IMR-90 (cell line): ENCODE measurements around the gene TNFRSF4. TPM values are rescaled to one million over a fixed set of nuclear protein-coding genes. Genes with fewer than 3 reads are reported as not detected.
A peak's percentile ranks its signal among the peaks of the same experiment; 100 is the strongest.

Experiments used
- ATAC-seq: fragments of 200-7000 bp; cut with Tn5 transposase; 2 replicates; pipeline ENCODE4 v1.9.1; 2020; ENCODE audit warnings: low read depth, mild to moderate bottlenecking, moderate library complexity
- BruUV-seq: library from RNA; stranded (reverse); fragments of 400-500 nt; replicated peaks from 2 replicates; lab custom pipeline; 2021; lab: Mats Ljungman, UMichigan
- CTCF ChIA-PET: fragments of 300-600 bp; formaldehyde crosslinking; extraction: SDS; loops from one replicate; lab custom pipeline; 2021; ENCODE audit warnings: antibody characterized with exemption; lab: Yijun Ruan, JAX
- POLR2A ChIA-PET: fragments of 300-600 bp; sonication (Branson Sonifier 250); formaldehyde crosslinking; loops from one replicate; lab custom pipeline; 2022; ENCODE audit warnings: antibody characterized with exemption; ENCODE audit not compliant: unreplicated experiment; lab: Charles Lee
- DNase-seq: peaks from one replicate; pipeline ENCODE4 v3.0.0; 2013
- H2AFZ ChIP-seq: replicated peaks from 2 replicates; pipeline ENCODE3; 2013; ENCODE audit warnings: low read length, mild to moderate bottlenecking; ENCODE audit not compliant: poor library complexity
- H2AK5ac ChIP-seq: 2 replicates; pipeline ENCODE4 v1.6.1; 2013; ENCODE audit warnings: low read depth, low read length, inconsistent platforms
- H2AK9ac ChIP-seq: replicated peaks from 2 replicates; pipeline ENCODE3; 2013; ENCODE audit warnings: mild to moderate bottlenecking, low read depth, low read length, moderate library complexity; ENCODE audit not compliant: poor library complexity
- H2BK120ac ChIP-seq: 2 replicates; pipeline ENCODE4 v1.6.1; 2013; ENCODE audit warnings: low read depth, low read length, inconsistent platforms
- H2BK15ac ChIP-seq: 3 replicates; pipeline ENCODE4 v1.6.1; 2013; ENCODE audit warnings: low read depth, low read length, inconsistent platforms
- H2BK20ac ChIP-seq: 2 replicates; pipeline ENCODE4 v1.6.1; 2013; ENCODE audit warnings: low read depth, mild to moderate bottlenecking, inconsistent platforms, low read length, moderate library complexity
- H2BK5ac ChIP-seq: 2 replicates; pipeline ENCODE4 v1.6.1; 2013; ENCODE audit warnings: mild to moderate bottlenecking, low read depth, low read length, inconsistent platforms; ENCODE audit not compliant: poor library complexity, severe bottlenecking
- H3K14ac ChIP-seq: replicated peaks from 2 replicates; pipeline ENCODE4 v1.6.1; 2013; ENCODE audit warnings: low read depth, low read length, inconsistent platforms
- H3K18ac ChIP-seq: 2 replicates; pipeline ENCODE4 v1.6.1; 2013; ENCODE audit warnings: low read depth, low read length, control low read depth
- H3K23ac ChIP-seq: 2 replicates; pipeline ENCODE4 v1.6.1; 2013; ENCODE audit warnings: low read depth, low read length, inconsistent platforms
- H3K27ac ChIP-seq: 2 replicates; pipeline ENCODE4 v1.5.1; 2013; ENCODE audit warnings: mild to moderate bottlenecking, control low read depth, low read length; ENCODE audit not compliant: insufficient read depth
- H3K27me3 ChIP-seq: 2 replicates; pipeline ENCODE4 v1.6.1; 2013; ENCODE audit warnings: low read length; ENCODE audit not compliant: control insufficient read depth, insufficient read depth
- H3K36me3 ChIP-seq: 2 replicates; pipeline ENCODE4 v1.6.1; 2013; ENCODE audit warnings: low read length, mixed read lengths; ENCODE audit not compliant: control insufficient read depth, insufficient read depth
- H3K4ac ChIP-seq: 2 replicates; pipeline ENCODE4 v1.6.1; 2013; ENCODE audit warnings: low read depth, low read length, inconsistent platforms
- H3K4me1 ChIP-seq: 2 replicates; pipeline ENCODE4 v1.6.1; 2013; ENCODE audit warnings: low read length, mixed read lengths; ENCODE audit not compliant: control insufficient read depth, insufficient read depth
- H3K4me2 ChIP-seq: 2 replicates; pipeline ENCODE4 v1.6.1; 2013; ENCODE audit warnings: low read depth, mild to moderate bottlenecking, control low read depth, low read length, moderate library complexity
- H3K4me3 ChIP-seq: 2 replicates; pipeline ENCODE4 v1.5.1; 2013; ENCODE audit warnings: low read depth, mild to moderate bottlenecking, control low read depth, low read length, moderate library complexity; ENCODE audit not compliant: insufficient read depth
- H3K56ac ChIP-seq: 2 replicates; pipeline ENCODE4 v1.6.1; 2013; ENCODE audit warnings: low read length, inconsistent platforms; ENCODE audit not compliant: insufficient read depth; ENCODE audit errors: extremely low read depth
- H3K79me1 ChIP-seq, 2 experiments: 2 replicates each; pipeline ENCODE4 v1.6.1; 2013; ENCODE audit warnings: low read length in 2 of 2, inconsistent platforms in 1 of 2, low read depth in 1 of 2
- H3K9ac ChIP-seq: 2 replicates; pipeline ENCODE4 v1.6.1; 2013; ENCODE audit warnings: low read depth, low read length, control low read depth
- H3K9me1 ChIP-seq: 2 replicates; pipeline ENCODE4 v1.6.1; 2013; ENCODE audit warnings: low read length, inconsistent platforms; ENCODE audit not compliant: insufficient read depth
- H3K9me3 ChIP-seq: 2 replicates; pipeline ENCODE4 v1.6.1; 2013; ENCODE audit warnings: low read length; ENCODE audit not compliant: control insufficient read depth, insufficient read depth
- H4K20me1 ChIP-seq: 2 replicates; pipeline ENCODE4 v1.6.1; 2013; ENCODE audit warnings: low read length, inconsistent platforms; ENCODE audit not compliant: insufficient read depth
- H4K5ac ChIP-seq: 2 replicates; pipeline ENCODE4 v1.6.1; 2013; ENCODE audit warnings: mild to moderate bottlenecking, low read depth, low read length, control low read depth
- H4K8ac ChIP-seq, 2 experiments: 2 replicates each; pipeline ENCODE4 v1.6.1; 2013; ENCODE audit warnings: low read depth in 2 of 2, low read length in 2 of 2, control low read depth in 1 of 2, inconsistent platforms in 1 of 2
- H4K91ac ChIP-seq: 2 replicates; pipeline ENCODE4 v1.6.1; 2013; ENCODE audit warnings: low read depth, low read length, inconsistent platforms; ENCODE audit not compliant: insufficient read depth
- ELK1 ChIP-seq: fragments of 150-350 bp; IDR thresholded peaks from 2 replicates; pipeline ENCODE4 v1.6.1; 2016; ENCODE audit warnings: low read depth, mild to moderate bottlenecking, low read length, moderate library complexity, borderline replicate concordance
- RAD21 ChIP-seq: IDR thresholded peaks from 2 replicates; pipeline ENCODE4 v1.6.1; 2012; ENCODE audit warnings: low read length, improper control_type of control experiment
- SMC3 ChIP-seq: fragments of 150-350 bp; IDR thresholded peaks from 2 replicates; pipeline ENCODE4 v1.6.1; 2016; ENCODE audit warnings: low read depth, mild to moderate bottlenecking, antibody characterized with exemption, low read length, moderate library complexity
- WGBS, 2 experiments: methylation state at CpG; one replicate each; pipeline versions ENCODE4 v1.1.5 to v1.1.7; 2013; ENCODE audit warnings: missing lambda C conversion rate in 2 of 2; ENCODE audit not compliant: insufficient read length in 1 of 2; ENCODE audit errors: extremely low coverage in 2 of 2; 5-methylcytosine and 5-hydroxymethylcytosine counted together
- dilution Hi-C: fragments of 300-500 bp; cut with HindIII; formaldehyde crosslinking; loops from one replicate; pipeline ENCODE4 v1.14.3; 2018; ENCODE audit warnings: low sequenced_read_pairs; ENCODE audit not compliant: unreplicated experiment
- in situ Hi-C: fragments of 300-500 bp; cut with MboI; formaldehyde crosslinking; loops from 3 replicates; pipeline ENCODE4 v1.14.3; 2019; ENCODE audit warnings: low sequenced_read_pairs, inconsistent platforms, mixed read lengths
- intact Hi-C: fragments of 100-400 bp; cut with micrococcal nuclease; formaldehyde crosslinking; loops from 2 replicates; pipeline ENCODE4 v1.10.0; 2022
- polyA plus RNA-seq, 3 experiments: library from polyadenylated mRNA; depleted of rRNA; stranded (reverse); fragments of >200 nt; gene quantifications; 2 replicates each; pipeline ENCODE4 v1.2.3, GENCODE V29; 2012; ENCODE audit warnings: low replicate concordance in 1 of 3
- total RNA-seq: library from RNA; depleted of rRNA; stranded (reverse); fragments of >200 nt; gene quantifications from 2 replicates; pipeline ENCODE4 v1.2.3, GENCODE V29; 2012
- TF ChIP-seq, protein P1 (sequence below): fragments of 150-350 bp; IDR thresholded peaks from 2 replicates; pipeline ENCODE4 v1.6.1; 2017; ENCODE audit warnings: mild to moderate bottlenecking, antibody characterized with exemption, low read length, low read depth

Gene TNFRSF4
- total and polyA plus RNA-seq, 2 of the 4 experiments (the other 2 are of a cell fraction) = 0.15 TPM; not detected in 1

DNA sequence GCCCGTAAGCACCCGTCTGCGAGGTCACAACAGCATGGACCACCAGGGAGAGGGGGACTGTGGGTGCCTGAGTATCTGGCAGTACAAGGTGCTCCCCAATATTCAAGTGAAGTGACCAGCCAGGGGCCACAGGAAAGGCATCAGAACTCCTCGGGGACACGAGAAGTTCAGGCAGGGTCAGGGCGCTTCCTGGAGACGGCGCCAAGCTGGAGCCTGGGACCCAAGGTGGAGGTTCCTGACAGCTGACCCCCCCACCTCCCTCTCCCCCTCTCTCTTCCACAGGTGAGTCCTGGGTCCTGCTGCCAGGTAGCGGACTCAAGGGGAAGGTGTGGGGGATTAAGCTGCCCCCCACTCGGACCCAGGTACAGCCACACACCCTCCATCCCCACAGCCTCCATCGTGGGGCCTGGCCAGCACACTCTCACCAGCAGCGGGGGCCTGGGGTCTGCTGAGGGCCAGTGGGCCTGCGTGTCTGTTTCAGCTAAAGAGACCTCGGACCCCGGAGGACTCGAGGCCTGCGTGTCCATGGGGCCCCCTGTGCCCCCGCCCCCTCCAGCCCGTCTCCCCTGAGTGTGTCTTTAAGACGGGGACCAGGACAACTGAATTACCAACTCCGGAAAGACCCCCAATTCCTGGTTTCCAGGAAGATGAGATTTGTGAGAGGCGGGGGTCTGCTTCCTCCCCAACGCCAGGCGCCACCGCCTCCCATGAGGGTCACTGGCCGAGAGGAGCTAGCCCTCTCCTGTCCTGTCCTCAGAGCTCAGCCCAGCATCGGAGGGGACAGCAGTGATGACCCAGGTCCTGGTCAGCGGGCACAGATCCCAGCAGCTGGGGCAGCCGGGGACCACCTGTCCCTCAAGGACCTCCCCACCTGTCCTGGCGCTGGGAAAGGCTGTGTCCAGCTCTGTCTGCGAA lies 13.7 kb downstream of the TNFRSF4 start:
- no peak overlapping the region for H2AK9ac ChIP-seq
- no peak overlapping the region for H2BK5ac ChIP-seq
- H2BK15ac ChIP-seq = no peak overlapping the region
- H3K79me1 ChIP-seq = no peaks in the 10 kb centered on the region
- H3K36me3 ChIP-seq = no peaks in the 10 kb centered on the region
- no peak overlapping the region for H3K4me2 ChIP-seq
- no peak overlapping the region for H2BK20ac ChIP-seq
- H4K91ac ChIP-seq = no peak overlapping the region
- H3K9ac ChIP-seq = no peak overlapping the region
- H3K23ac ChIP-seq = no peak overlapping the region
- H3K14ac ChIP-seq = no peak overlapping the region
- H3K9me3 ChIP-seq = peaks cover 2% of the 10 kb centered on the region; the same call in 1 of the 2 replicates
- no peaks in the 10 kb centered on the region for H3K9me1 ChIP-seq
- no peak overlapping the region; the same call in 1 of the 2 replicates for H3K27ac ChIP-seq
- H3K4ac ChIP-seq = peak overlapping the region; percentile 61
- peak overlapping the region; percentile 28; the same call in 1 of the 2 replicates for H2AK5ac ChIP-seq
- no peak overlapping the region for H3K4me3 ChIP-seq
- WGBS, 2 experiments = 87% methylated on average over 7 of the region's 31 CpGs; no CpG with 5 or more reads in 1 of the 2 experiments
- CTCF ChIA-PET = no interaction called here
- in situ Hi-C loops = no loop called here
- no peak overlapping the region for H2BK120ac ChIP-seq
- H3K27me3 ChIP-seq = no peaks in the 10 kb centered on the region; the same call in 1 of the 2 replicates
- POLR2A ChIA-PET = no interaction called here
- no peaks in the 10 kb centered on the region for H3K4me1 ChIP-seq
- ATAC-seq = no peak
- H4K20me1 ChIP-seq = no peaks in the 10 kb centered on the region
- TF ChIP-seq SMC3 (no peak), ELK1 (no peak), RAD21 (no peak)
- TF ChIP-seq, protein P1, sequence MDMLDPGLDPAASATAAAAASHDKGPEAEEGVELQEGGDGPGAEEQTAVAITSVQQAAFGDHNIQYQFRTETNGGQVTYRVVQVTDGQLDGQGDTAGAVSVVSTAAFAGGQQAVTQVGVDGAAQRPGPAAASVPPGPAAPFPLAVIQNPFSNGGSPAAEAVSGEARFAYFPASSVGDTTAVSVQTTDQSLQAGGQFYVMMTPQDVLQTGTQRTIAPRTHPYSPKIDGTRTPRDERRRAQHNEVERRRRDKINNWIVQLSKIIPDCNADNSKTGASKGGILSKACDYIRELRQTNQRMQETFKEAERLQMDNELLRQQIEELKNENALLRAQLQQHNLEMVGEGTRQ = no peak
- intact Hi-C loops = no loop called here
- H4K5ac ChIP-seq = no peak overlapping the region
- no peak overlapping the region for H2AFZ ChIP-seq
- no peak for DNase-seq
- dilution Hi-C loops = no loop called here
- BruUV-seq = no TSS peak
- 0 out of 4 replicates have a peak overlapping the region, but pooled peaks of 1 of the 2 experiments have one; percentile 64 for H4K8ac ChIP-seq
- H3K56ac ChIP-seq = no peak overlapping the region
- no peak overlapping the region for H3K18ac ChIP-seq
